ENCODE data around the gene ARHGEF7. TPM values are rescaled to one million over a fixed set of nuclear protein-coding genes. Genes with fewer than 3 reads are reported as not detected.

ARHGEF7 gene
- total RNA-seq, 1 experiment from 2014 or later = 47.3 TPM

GRCh38 chr13:111165241-111166010 lies 50.3 kb downstream of the ARHGEF7 start:
- ATAC-seq = no peak
- CTCF ChIA-PET = no interaction called here

GRCh38 chr13:111166882-111167675 lies 52.0 kb downstream of the ARHGEF7 start:
- ATAC-seq = no peak
- peaks cover 12% of the 10 kb centered on the region for H3K4me1 Mint-ChIP-seq
- no peak overlapping the region for H3K4me3 Mint-ChIP-seq
- ChIA-PET POLR2A (no interaction called here), CTCF (no interaction called here)
- no peaks in the 10 kb centered on the region for H3K27me3 Mint-ChIP-seq (ENCODE audit: low read depth)
- DNase-seq (ENCODE audit: low spot score) = no peak
- peaks cover 9% of the 10 kb centered on the region for H3K36me3 Mint-ChIP-seq
- H3K27ac Mint-ChIP-seq = no peak overlapping the region
- peaks cover 7% of the 10 kb centered on the region; the same call in 1 of the 2 replicates for H3K9me3 Mint-ChIP-seq
- TF ChIP-seq ZNF512 (CRISPR knock-in tag; IDR thresholded peaks at IDR 0.05; ENCODE audit: borderline replicate concordance) = no peak
- no peak for TF ChIP-seq ZNF416 (CRISPR knock-in tag; IDR thresholded peaks at IDR 0.05)
- no peak for TF ChIP-seq E2F5 (CRISPR knock-in tag; IDR thresholded peaks at IDR 0.05)
- no peak for TF ChIP-seq ATF6 (CRISPR knock-in tag; IDR thresholded peaks at IDR 0.05)
- no peak for TF ChIP-seq E2F4 (CRISPR knock-in tag; IDR thresholded peaks at IDR 0.05; ENCODE audit: borderline replicate concordance, low read depth)
- TF ChIP-seq ERG (CRISPR knock-in tag; IDR thresholded peaks at IDR 0.05) = no peak
- no peak for TF ChIP-seq OVOL2 (CRISPR knock-in tag; IDR thresholded peaks at IDR 0.05; ENCODE audit: borderline replicate concordance)
- no peak for TF ChIP-seq ATF3 (CRISPR knock-in tag; conservative IDR thresholded peaks at IDR 0.05)
- no peak for TF ChIP-seq HMGXB4 (CRISPR knock-in tag; IDR thresholded peaks at IDR 0.05)
- TF ChIP-seq ZSCAN18 (CRISPR knock-in tag; IDR thresholded peaks at IDR 0.05) = no peak
- TF ChIP-seq JUN (CRISPR knock-in tag; IDR thresholded peaks at IDR 0.05) = no peak

More at GRCh38 chr13:111165241-111166010, 50.3 kb downstream of the ARHGEF7 start:
- H3K4me1 Mint-ChIP-seq = peaks cover 2% of the 10 kb centered on the region
- peaks cover 7% of the 10 kb centered on the region; the same call in 1 of the 2 replicates for H3K9me3 Mint-ChIP-seq
- peaks cover 9% of the 10 kb centered on the region for H3K36me3 Mint-ChIP-seq
- H3K27ac Mint-ChIP-seq = peak overlapping the region; percentile 38; the same call in 1 of the 2 replicates
- no peaks in the 10 kb centered on the region for H3K27me3 Mint-ChIP-seq (ENCODE audit: low read depth)
- TF ChIP-seq PREB (CRISPR knock-in tag; IDR thresholded peaks at IDR 0.05; ENCODE audit: borderline replicate concordance) = no peak
- TF ChIP-seq NFATC4 (CRISPR knock-in tag; IDR thresholded peaks at IDR 0.05) = no peak
- TF ChIP-seq ZNF396 (CRISPR knock-in tag; IDR thresholded peaks at IDR 0.05; ENCODE audit: borderline replicate concordance) = no peak
- TF ChIP-seq TP53 (CRISPR knock-in tag; IDR thresholded peaks at IDR 0.05) = no peak
- no peak overlapping the region for H3K4me3 Mint-ChIP-seq
- POLR2A ChIA-PET = no interaction called here
- DNase-seq (ENCODE audit: low spot score) = no peak
